Activated CD8-positive, alpha-beta T cell treated with anti-CD3 and anti-CD28 coated beads for 36 hours (primary cell): ENCODE results near the gene PCDHGA8. TPM values are rescaled to one million over a fixed set of nuclear protein-coding genes. Genes with fewer than 3 reads are reported as not detected.
A peak's percentile ranks its signal among the peaks of the same experiment; 100 is the strongest.
"Not testable (repeated sequence)": the region's sequence is repeated elsewhere in the genome, so short reads cannot be mapped to it uniquely, and the experiment has no call there.

Source experiments
- ATAC-seq: fragments of 200-7000 bp; cut with Tn5 transposase; one replicate; pipeline ENCODE4 v1.10.0; 2021; ENCODE audit warnings: mild to moderate bottlenecking, moderate library complexity
- CTCF ChIA-PET: fragments of 350-600 bp; sonication (Branson Sonifier 250); formaldehyde crosslinking; loops from one replicate; lab custom pipeline; 2021; ENCODE audit warnings: antibody characterized with exemption; lab: Charles Lee
- POLR2A ChIA-PET: fragments of 350-600 bp; sonication (Branson Sonifier 250); formaldehyde crosslinking; loops from one replicate; lab custom pipeline; 2021; ENCODE audit warnings: antibody characterized with exemption; lab: Charles Lee
- DNase-seq: peaks from one replicate; pipeline ENCODE4 v3.0.0-alpha.2; 2020
- H3K27ac Mint-ChIP-seq: one replicate; pipeline ENCODE4 v1.8.0; 2021; ENCODE audit warnings: mild to moderate bottlenecking, mixed read lengths
- H3K27me3 Mint-ChIP-seq: one replicate; pipeline ENCODE4 v1.8.0; 2021; ENCODE audit warnings: mixed read lengths
- H3K36me3 Mint-ChIP-seq: one replicate; pipeline ENCODE4 v1.8.0; 2021; ENCODE audit warnings: low read depth, mixed read lengths
- H3K4me1 Mint-ChIP-seq: one replicate; pipeline ENCODE4 v1.8.0; 2021; ENCODE audit warnings: low read depth, mixed read lengths
- H3K4me3 Mint-ChIP-seq: one replicate; pipeline ENCODE4 v1.8.0; 2021; ENCODE audit warnings: mild to moderate bottlenecking, moderate library complexity, mixed read lengths
- H3K9me3 Mint-ChIP-seq: one replicate; pipeline ENCODE4 v1.8.0; 2021; ENCODE audit warnings: mixed read lengths
- intact Hi-C: fragments of 100-400 bp; cut with micrococcal nuclease; formaldehyde crosslinking; loops from one replicate; pipeline ENCODE4 v1.10.0; 2022
- total RNA-seq, 2 experiments: library from RNA; stranded (reverse); gene quantifications; one replicate each; pipeline ENCODE4 v1.2.3, GENCODE V29; 2021
- TF ChIP-seq, protein P1 (sequence below): fragments of 200-600 bp; IDR thresholded peaks from one replicate; pipeline ENCODE4 v1.8.0; 2022; ENCODE audit warnings: antibody characterized with exemption, mild to moderate bottlenecking

Gene PCDHGA8
- total RNA-seq, 2 experiments from 2014 or later, result not detected

DNA sequence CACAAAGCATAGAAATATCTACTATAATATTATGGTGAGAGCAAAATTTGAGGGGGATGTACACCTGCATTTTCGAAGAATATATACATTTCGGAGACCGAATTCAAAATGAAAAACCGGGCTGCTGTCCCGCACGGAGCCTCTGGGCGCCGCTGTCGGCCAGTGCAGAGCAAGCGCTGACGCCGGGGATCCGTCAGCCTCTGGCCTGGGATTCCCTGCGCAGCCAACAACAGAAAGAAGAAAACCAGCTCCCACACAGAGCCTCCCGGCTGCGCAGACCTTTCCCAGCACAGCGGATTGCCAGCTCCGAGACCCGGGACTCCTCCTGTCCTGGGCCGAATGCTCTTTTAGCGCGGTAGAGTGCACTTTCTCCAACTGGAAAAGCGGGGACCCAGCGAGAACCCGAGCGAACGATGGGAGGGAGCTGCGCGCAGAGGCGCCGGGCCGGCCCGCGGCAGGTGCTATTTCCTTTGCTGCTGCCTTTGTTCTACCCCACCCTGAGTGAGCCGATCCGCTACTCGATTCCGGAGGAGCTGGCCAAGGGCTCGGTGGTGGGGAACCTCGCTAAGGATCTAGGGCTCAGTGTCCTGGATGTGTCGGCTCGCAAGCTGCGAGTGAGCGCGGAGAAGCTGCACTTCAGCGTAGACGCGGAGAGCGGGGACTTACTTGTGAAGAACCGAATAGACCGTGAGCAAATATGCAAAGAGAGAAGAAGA lies 15.5 kb downstream of the PCDHGA8 start, which contains the start of gene PCDHGB6:
PCDHGB6 (plus strand) TSS at position 232 of the 716 bp plus-strand sequence; CDS start at position 414, 182 bp downstream.
- intact Hi-C loops, H3K4me1 Mint-ChIP-seq, H3K27ac Mint-ChIP-seq: not testable (repeated sequence)
- peak within 1 kb of the TSS; percentile 37 for H3K4me3 Mint-ChIP-seq
- ChIA-PET CTCF (interaction anchor here (0.6 to 4.3 kb wide), 15 partner anchors 10 to 177 kb away, joined by 3 to 20 read pairs (median 4); partner anchors contain the start of genes PCDHGA11, PCDHGB3, PCDHGB5 and PCDHGB7), POLR2A (interaction anchor here (0.7 kb wide), 1 partner anchor 293 kb away, joined by 3 read pairs; no protein-coding TSS in a partner anchor)
- H3K27me3 Mint-ChIP-seq, result peaks cover 72% of the 10 kb centered on the region
- DNase-seq (peak; percentile 52), ATAC-seq (peak; percentile 82)
- H3K36me3 Mint-ChIP-seq, result peaks cover 15% of the 10 kb centered on the region
- TF ChIP-seq, protein P1, sequence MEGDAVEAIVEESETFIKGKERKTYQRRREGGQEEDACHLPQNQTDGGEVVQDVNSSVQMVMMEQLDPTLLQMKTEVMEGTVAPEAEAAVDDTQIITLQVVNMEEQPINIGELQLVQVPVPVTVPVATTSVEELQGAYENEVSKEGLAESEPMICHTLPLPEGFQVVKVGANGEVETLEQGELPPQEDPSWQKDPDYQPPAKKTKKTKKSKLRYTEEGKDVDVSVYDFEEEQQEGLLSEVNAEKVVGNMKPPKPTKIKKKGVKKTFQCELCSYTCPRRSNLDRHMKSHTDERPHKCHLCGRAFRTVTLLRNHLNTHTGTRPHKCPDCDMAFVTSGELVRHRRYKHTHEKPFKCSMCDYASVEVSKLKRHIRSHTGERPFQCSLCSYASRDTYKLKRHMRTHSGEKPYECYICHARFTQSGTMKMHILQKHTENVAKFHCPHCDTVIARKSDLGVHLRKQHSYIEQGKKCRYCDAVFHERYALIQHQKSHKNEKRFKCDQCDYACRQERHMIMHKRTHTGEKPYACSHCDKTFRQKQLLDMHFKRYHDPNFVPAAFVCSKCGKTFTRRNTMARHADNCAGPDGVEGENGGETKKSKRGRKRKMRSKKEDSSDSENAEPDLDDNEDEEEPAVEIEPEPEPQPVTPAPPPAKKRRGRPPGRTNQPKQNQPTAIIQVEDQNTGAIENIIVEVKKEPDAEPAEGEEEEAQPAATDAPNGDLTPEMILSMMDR, result peak; percentile 55
- H3K9me3 Mint-ChIP-seq, result peaks cover 25% of the 10 kb centered on the region

DNA sequence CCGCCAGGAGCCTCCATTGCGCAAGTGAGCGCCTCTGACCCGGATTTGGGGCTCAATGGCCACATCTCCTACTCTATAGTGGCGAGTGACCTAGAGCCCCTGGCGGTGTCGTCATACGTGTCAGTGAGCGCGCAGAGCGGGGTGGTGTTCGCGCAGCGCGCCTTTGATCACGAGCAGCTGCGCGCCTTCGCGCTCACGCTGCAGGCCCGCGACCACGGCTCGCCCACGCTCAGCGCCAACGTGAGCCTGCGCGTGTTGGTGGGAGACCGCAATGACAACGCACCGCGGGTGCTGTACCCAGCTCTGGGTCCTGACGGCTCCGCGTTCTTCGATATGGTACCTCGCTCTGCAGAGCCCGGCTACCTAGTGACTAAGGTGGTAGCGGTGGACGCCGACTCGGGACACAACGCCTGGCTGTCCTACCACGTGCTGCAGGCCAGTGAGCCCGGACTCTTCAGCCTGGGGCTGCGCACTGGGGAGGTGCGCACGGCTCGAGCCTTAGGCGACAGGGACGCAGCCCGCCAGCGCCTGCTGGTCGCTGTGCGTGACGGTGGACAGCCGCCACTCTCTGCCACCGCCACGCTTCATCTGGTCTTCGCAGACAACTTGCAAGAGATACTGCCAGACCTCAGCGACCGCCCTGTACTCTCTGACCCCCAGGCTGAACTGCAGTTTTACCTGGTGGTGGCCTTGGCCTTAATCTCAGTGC lies 17.3 kb downstream of the PCDHGA8 start:
- POLR2A ChIA-PET, result no interaction called here
- peaks cover 22% of the 10 kb centered on the region for H3K36me3 Mint-ChIP-seq
- intact Hi-C loops, result loop anchor here (5.0 kb wide), 2 partner anchors 103 to 148 kb away; no protein-coding TSS in a partner anchor
- TF ChIP-seq, protein P1, result no peak
- no peak overlapping the region for H3K27ac Mint-ChIP-seq
- ATAC-seq, result no peak
- peaks cover 8% of the 10 kb centered on the region for H3K4me1 Mint-ChIP-seq
- CTCF ChIA-PET, result no interaction called here
- peaks cover 73% of the 10 kb centered on the region for H3K27me3 Mint-ChIP-seq
- no peak for DNase-seq
- peaks cover 26% of the 10 kb centered on the region for H3K9me3 Mint-ChIP-seq
- no peak overlapping the region for H3K4me3 Mint-ChIP-seq

DNA sequence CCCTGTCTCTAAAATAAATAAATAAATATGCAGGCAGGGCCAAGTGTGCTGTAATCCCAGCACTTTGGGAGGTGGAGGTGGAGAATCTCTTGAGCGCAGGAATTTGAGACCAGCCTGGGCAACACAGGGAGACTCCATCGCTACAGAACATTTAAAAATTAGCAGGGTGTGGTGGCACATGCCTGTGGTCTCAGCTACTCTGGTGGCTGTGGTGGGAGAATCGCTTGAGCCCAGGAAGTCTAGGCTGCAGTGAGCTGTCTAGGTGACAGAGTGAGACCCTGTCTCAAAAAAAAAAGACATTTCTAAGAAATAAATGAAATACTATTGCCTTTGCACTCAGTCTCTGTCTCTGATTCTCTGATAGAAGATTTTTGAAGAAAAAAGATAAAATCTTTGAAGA lies 19.1 kb downstream of the PCDHGA8 start:
- Mint-ChIP-seq H3K4me1 (peaks cover 12% of the 10 kb centered on the region), H3K27ac (no peak overlapping the region), H3K4me3 (no peak overlapping the region), H3K36me3 (peaks cover 25% of the 10 kb centered on the region), H3K27me3 (peaks cover 70% of the 10 kb centered on the region), H3K9me3 (peaks cover 28% of the 10 kb centered on the region)
- no peak for ATAC-seq
- intact Hi-C loops, result loop anchor here (5.0 kb wide), 2 partner anchors 101 to 146 kb away; no protein-coding TSS in a partner anchor
- no peak for DNase-seq
- TF ChIP-seq, protein P1, result no peak
- ChIA-PET POLR2A (no interaction called here), CTCF (interaction anchor here (3.3 to 3.7 kb wide), 2 partner anchors 9 to 100 kb away, joined by 19 to 45 read pairs; partner anchors contain the start of gene PCDHGA9)

DNA sequence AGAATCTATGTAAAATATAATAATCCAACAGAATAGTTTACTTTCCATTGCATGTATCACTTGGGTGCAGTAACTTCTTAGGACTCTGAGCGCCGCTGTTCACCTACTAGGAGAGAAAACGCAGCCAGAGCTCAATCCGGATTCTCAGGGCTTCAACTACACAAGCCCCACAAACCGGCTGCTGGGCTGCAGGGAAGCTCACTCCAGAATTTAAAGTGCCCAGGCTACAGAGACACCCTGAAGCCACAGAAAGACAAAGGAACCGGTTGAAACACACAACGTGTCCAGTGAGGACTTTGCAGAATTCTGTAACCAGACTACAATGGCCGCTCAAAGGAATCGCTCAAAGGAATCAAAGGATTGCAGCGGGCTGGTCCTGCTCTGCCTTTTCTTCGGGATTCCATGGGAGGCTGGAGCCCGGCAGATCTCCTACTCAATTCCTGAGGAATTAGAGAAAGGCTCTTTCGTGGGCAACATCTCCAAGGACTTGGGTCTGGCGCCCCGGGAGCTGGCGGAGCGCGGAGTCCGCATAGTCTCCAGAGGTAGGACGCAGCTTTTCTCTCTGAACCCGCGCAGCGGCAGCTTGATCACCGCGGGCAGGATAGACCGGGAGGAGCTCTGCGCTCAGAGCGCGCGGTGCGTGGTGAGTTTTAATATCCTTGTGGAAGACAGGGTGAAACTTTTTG lies 20.6 kb downstream of the PCDHGA8 start, which contains the start of gene PCDHGA10:
PCDHGA10 (plus strand) TSS at position 134 of the 686 bp plus-strand sequence; CDS start at position 323, 189 bp downstream.
- intact Hi-C loops, result loop anchor here (5.0 kb wide), 2 partner anchors 99 to 144 kb away; no protein-coding TSS in a partner anchor
- DNase-seq (peak; percentile 75), ATAC-seq (peak; percentile 78)
- ChIA-PET POLR2A (no interaction called here), CTCF (interaction anchor here (0.6 to 3.7 kb wide), 41 partner anchors 8 to 571 kb away, joined by 3 to 45 read pairs (median 5); partner anchors contain the start of genes PCDHGA1, PCDHGA11, PCDHGA12 and PCDHGA3)
- Mint-ChIP-seq H3K36me3 (peaks cover 26% of the 10 kb centered on the region), H3K4me3 (peak within 1 kb of the TSS; percentile 73), H3K27ac (no peak within 1 kb of the TSS), H3K4me1 (peaks cover 13% of the 10 kb centered on the region), H3K27me3 (peaks cover 69% of the 10 kb centered on the region), H3K9me3 (peaks cover 28% of the 10 kb centered on the region)
- TF ChIP-seq, protein P1, result peak; percentile 79
